ENCODE results near the gene CYP2W1. TPM values are rescaled to one million over a fixed set of nuclear protein-coding genes. Genes with fewer than 3 reads are reported as not detected.

Gene CYP2W1
- total and polyA plus RNA-seq, 8 donors: 6.2 to 16.9 (median 9.0) TPM; not detected in 2

- Histone ChIP-seq H3K4me3 (no peak overlapping the region), H3K4me1 (peaks cover 9 to 28% of the 10 kb centered on the region in 2 donors), H3K9me3 (peaks cover 0 to 3% of the 10 kb centered on the region in 2 donors), H3K27me3 (peaks cover 0 to 11% of the 10 kb centered on the region in 2 donors), H3K36me3 (peaks cover 0 to 18% of the 10 kb centered on the region in 2 donors), H3K27ac (no peak overlapping the region)
- ATAC-seq: no peak
- no peak for TF ChIP-seq CTCF (IDR thresholded peaks at IDR 0.05)
- intact Hi-C loops (cut with DNase I): no loop called here
- DNase-seq: no peak
These were observed 43.0 kb downstream of the CYP2W1 start for GRCh38 chr7:1025743-1026581.

- Histone ChIP-seq H3K27ac (no peak overlapping the region), H3K9me3 (no peaks in the 10 kb centered on the region), H3K36me3 (peaks cover 0 to 15% of the 10 kb centered on the region in 2 donors), H3K4me1 (peaks cover 9 to 28% of the 10 kb centered on the region in 2 donors), H3K27me3 (peaks cover 0 to 11% of the 10 kb centered on the region in 2 donors), H3K4me3 (peak overlapping the region in 1 of 2 donors; percentile 66)
- intact Hi-C loops (cut with DNase I): no loop called here
- DNase-seq: no peak
- no peak for TF ChIP-seq CTCF (IDR thresholded peaks at IDR 0.05)
- no peak for ATAC-seq
These were observed 43.8 kb downstream of the CYP2W1 start for GRCh38 chr7:1026721-1027161.

DNA sequence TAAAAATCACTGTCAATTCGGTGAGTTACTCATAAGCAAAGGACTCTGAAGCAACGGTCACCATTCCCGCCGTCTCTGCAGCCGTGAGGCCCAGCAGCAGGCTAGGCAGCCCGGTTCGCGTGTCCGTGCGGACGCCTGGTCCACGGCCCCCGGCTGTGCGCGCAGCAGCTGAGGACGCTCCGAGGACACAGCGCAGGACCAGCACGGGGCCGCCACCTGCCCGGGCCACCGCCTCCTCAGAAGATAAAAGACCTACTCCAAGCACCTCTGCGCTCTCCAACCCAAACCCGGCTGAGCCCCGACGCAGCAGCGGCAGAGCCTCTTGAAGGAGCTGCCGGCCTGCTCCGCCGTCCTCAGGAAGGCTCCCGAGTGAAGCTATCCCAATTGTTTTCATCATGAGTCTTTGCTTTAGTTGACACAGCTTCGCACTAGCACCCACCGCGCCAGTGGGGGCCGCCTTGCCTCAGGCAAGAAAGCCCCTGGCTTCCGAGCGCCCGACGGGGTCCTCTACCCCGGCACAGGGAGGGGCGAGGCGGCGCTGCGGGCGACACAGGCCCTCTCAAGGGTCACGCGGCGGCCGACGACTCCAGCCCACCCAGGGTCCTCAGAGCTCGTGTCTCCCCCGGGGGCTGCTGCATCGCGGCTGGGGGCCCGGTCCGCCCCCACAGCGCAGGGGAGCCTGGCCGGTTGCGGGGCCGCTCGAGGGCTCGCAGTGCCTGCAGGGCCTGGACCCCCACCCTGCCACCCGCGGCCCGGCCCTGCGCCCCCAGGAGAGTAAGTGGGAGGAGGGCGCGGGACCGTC is 44.5 kb downstream of the CYP2W1 start:
- Histone ChIP-seq H3K9me3 (no peaks in the 10 kb centered on the region), H3K27ac (peak overlapping the region; percentile 84 to 90), H3K4me1 (peaks cover 9 to 28% of the 10 kb centered on the region in 2 donors), H3K27me3 (peaks cover 0 to 11% of the 10 kb centered on the region in 2 donors), H3K36me3 (peaks cover 0 to 15% of the 10 kb centered on the region in 2 donors), H3K4me3 (peak overlapping the region; percentile 66 to 72)
- intact Hi-C loops (cut with DNase I): no loop called here
- ATAC-seq (peak; percentile 6), DNase-seq (peak in 2 of 4 donors; percentile 40 to 82)
- TF ChIP-seq CTCF (IDR thresholded peaks at IDR 0.05): no peak

DNA sequence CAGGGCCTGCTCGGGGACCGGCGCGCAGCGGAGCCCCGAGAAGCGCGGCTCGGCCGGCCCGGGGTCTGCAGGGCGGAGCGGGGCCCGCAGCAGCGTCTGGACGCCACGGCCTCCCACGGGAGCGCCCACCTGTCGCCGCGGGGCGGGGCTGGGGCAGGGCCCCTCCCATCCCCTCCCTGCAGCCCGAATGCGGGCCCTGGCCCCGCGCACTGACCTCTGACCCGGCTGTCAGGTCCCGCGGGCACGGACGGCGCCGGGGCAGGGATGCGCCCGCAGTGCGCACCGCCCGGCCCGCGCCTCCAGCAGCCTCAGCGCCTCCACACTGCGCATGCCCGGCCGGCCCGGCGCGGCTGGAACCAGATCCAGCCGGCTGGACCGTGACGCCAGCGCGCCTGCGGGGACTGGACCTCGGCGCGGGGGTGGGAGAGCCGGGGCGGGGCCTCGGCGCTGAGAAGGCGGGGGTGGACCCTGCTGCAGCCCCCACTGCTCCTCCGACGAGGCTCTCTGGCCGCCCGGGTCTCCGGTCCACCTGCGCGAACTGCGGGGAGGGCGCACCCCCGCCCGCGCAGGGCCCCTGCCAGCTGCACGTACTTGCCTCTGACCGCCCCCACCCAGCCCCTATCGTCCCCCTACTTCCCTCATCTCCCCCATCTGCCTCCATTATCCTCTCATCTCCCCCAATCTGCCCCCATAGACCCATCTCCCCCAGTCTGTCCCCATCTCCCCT is 45.2 kb downstream of the CYP2W1 start:
- peaks cover 9 to 28% of the 10 kb centered on the region in 2 donors for H3K4me1 ChIP-seq
- DNase-seq (peak; percentile 90 to 95 (median 94)), ATAC-seq (peak; percentile 92)
- H3K9me3 ChIP-seq: no peaks in the 10 kb centered on the region
- peak overlapping the region; percentile 66 to 72 for H3K4me3 ChIP-seq
- peak overlapping the region; percentile 84 to 90 for H3K27ac ChIP-seq
- intact Hi-C loops (cut with DNase I): no loop called here
- peaks cover 0 to 15% of the 10 kb centered on the region in 2 donors for H3K36me3 ChIP-seq
- no peak for TF ChIP-seq CTCF (IDR thresholded peaks at IDR 0.05)
- peaks cover 0 to 11% of the 10 kb centered on the region in 2 donors for H3K27me3 ChIP-seq

Measured in left lung (tissue), 10 donors.